ENCODE data around the gene CD7. TPM values are rescaled to one million over a fixed set of nuclear protein-coding genes. Genes with fewer than 3 reads are reported as not detected.
A peak's percentile ranks its signal among the peaks of the same experiment; 100 is the strongest.

Gene CD7
- total RNA-seq, 1 donor from 2014 or later = 0.52 TPM

GRCh38 chr17:82287013-82287867, 30.2 kb downstream of the CD7 start:
- Histone ChIP-seq H3K9me3 (ENCODE audit: control insufficient read depth in 3 of 3, low read length in 3 of 3) (no peaks in the 10 kb centered on the region), H3K36me3 (ENCODE audit: control insufficient read depth in 3 of 3, insufficient read depth in 3 of 3, low read length in 3 of 3) (no peaks in the 10 kb centered on the region), H3K9ac (ENCODE audit: low read depth in 1 of 3, low read length in 3 of 3) (peak overlapping the region in 1 of 3 donors; percentile 60)

DNA sequence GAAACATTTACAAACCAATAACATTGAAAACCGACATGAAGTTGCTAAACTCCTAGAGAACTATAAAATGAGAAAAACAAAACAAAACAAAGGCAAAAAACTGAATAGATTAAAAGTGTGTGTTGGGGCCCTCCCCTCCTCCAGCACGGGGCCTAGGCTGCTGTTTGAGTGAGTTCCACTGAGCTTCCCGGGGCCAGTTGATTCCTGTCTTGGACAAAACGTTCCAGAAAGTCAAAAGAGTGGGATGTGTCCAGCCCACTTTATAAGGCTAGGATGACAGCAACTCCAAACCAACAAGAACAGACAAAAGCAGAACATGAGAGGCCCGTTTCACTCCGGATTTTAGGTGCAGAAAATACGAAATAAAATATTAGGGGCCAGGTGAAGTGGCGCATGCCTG, 32.3 kb downstream of the CD7 start:
- peaks cover 15 to 31% (median 30%) of the 10 kb centered on the region in 3 donors for H3K4me1 ChIP-seq (ENCODE audit: control insufficient read depth in 3 of 3, insufficient read depth in 3 of 3, low read length in 3 of 3)

More at GRCh38 chr17:82287013-82287867, 30.2 kb downstream of the CD7 start:
- Histone ChIP-seq H3K4me3 (ENCODE audit: low read length in 3 of 3) (no peak overlapping the region), H3K4me1 (ENCODE audit: control insufficient read depth in 3 of 3, insufficient read depth in 3 of 3, low read length in 3 of 3) (peaks cover 20 to 39% (median 30%) of the 10 kb centered on the region in 3 donors), H3K27me3 (ENCODE audit: control insufficient read depth in 3 of 3, insufficient read depth in 3 of 3, low read length in 3 of 3) (no peaks in the 10 kb centered on the region), H3K27ac (ENCODE audit: low read depth, low read length) (peak overlapping the region; percentile 32)

GRCh38 chr17:82283208-82283749, 34.1 kb downstream of the CD7 start:
- Histone ChIP-seq H3K27ac (ENCODE audit: low read depth, low read length) (no peak overlapping the region), H3K9ac (ENCODE audit: low read depth in 1 of 3, low read length in 3 of 3) (peak overlapping the region in 1 of 3 donors; percentile 8), H3K9me3 (ENCODE audit: control insufficient read depth in 3 of 3, low read length in 3 of 3) (no peaks in the 10 kb centered on the region), H3K27me3 (ENCODE audit: control insufficient read depth in 3 of 3, insufficient read depth in 3 of 3, low read length in 3 of 3) (peaks cover 0 to 8% (median 6%) of the 10 kb centered on the region in 3 donors), H3K36me3 (ENCODE audit: control insufficient read depth in 3 of 3, insufficient read depth in 3 of 3, low read length in 3 of 3) (no peaks in the 10 kb centered on the region), H3K4me3 (ENCODE audit: low read length in 3 of 3) (no peak overlapping the region), H3K4me1 (ENCODE audit: control insufficient read depth in 3 of 3, insufficient read depth in 3 of 3, low read length in 3 of 3) (peaks cover 8 to 23% (median 19%) of the 10 kb centered on the region in 3 donors)

More for the DNA sequence above, 32.3 kb downstream of the CD7 start:
- H3K9me3 ChIP-seq (ENCODE audit: control insufficient read depth in 3 of 3, low read length in 3 of 3) = no peaks in the 10 kb centered on the region
- H3K4me3 ChIP-seq (ENCODE audit: low read length in 3 of 3) = no peak overlapping the region
- H3K27me3 ChIP-seq (ENCODE audit: control insufficient read depth in 3 of 3, insufficient read depth in 3 of 3, low read length in 3 of 3) = peaks cover 0 to 8% (median 6%) of the 10 kb centered on the region in 3 donors
- peak overlapping the region in 1 of 3 donors; percentile 8 for H3K9ac ChIP-seq (ENCODE audit: low read depth in 1 of 3, low read length in 3 of 3)
- no peak overlapping the region for H3K27ac ChIP-seq (ENCODE audit: low read depth, low read length)
- no peaks in the 10 kb centered on the region for H3K36me3 ChIP-seq (ENCODE audit: control insufficient read depth in 3 of 3, insufficient read depth in 3 of 3, low read length in 3 of 3)

DNA sequence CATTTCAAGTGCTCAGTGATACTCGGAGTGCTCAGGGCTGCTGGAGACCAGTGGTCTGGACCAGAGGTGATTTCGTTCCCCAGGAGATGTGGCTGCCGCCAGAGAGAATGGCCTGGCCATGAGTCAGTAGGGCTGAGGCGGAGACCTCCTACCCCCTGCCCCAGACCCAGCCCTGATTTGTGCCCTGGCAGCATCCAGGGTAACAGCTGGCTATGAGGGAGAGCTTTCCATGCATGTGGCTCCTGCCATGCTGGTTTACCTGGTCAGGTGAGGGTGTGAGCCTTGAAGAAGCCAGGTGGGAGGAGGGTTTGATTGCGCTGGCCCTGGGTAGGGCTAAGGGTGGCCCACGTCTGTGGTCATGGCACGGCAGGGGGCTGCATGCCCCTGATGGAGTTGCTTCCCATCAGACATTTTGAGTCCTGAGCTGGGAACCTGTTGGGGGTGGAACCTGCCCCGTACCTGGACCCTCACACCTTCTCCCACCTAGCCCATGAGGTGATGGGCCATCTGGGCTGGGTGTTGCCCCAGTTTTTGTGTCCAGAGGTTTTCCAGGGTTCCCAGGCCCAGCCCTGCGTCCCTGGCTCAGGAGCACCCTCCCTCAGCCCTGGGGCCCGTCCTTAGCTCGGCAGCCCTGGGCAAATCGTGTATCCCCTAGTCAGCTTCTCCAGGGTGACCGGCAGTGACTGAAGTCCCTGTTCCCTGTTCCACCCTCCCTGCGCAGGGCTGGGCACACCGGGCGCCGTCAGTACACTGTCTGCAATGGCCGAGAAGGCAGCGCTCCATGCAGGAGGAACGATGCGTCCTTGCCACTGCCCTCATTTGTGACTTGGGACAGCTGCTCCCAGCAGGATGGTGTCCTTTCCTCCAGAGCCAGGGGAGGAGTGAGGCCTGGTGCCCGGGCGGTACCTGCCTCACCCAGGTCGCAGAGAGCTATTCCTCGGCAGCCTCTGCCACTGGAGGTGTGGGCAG, 34.9 kb downstream of the CD7 start:
- Histone ChIP-seq H3K9ac (ENCODE audit: low read depth in 1 of 3, low read length in 3 of 3) (peak overlapping the region in 1 of 3 donors; percentile 33), H3K4me1 (ENCODE audit: control insufficient read depth in 3 of 3, insufficient read depth in 3 of 3, low read length in 3 of 3) (peaks cover 2 to 16% (median 11%) of the 10 kb centered on the region in 3 donors), H3K27me3 (ENCODE audit: control insufficient read depth in 3 of 3, insufficient read depth in 3 of 3, low read length in 3 of 3) (peaks cover 0 to 8% (median 6%) of the 10 kb centered on the region in 3 donors), H3K27ac (ENCODE audit: low read depth, low read length) (no peak overlapping the region), H3K9me3 (ENCODE audit: control insufficient read depth in 3 of 3, low read length in 3 of 3) (no peaks in the 10 kb centered on the region), H3K4me3 (ENCODE audit: low read length in 3 of 3) (no peak overlapping the region), H3K36me3 (ENCODE audit: control insufficient read depth in 3 of 3, insufficient read depth in 3 of 3, low read length in 3 of 3) (peaks cover 0 to 5% (median 0%) of the 10 kb centered on the region in 3 donors)

GRCh38 chr17:82281502-82282238, 35.7 kb downstream of the CD7 start:
- H3K9ac ChIP-seq (ENCODE audit: low read depth in 1 of 3, low read length in 3 of 3) = peak overlapping the region in 1 of 3 donors; percentile 16
- H3K27me3 ChIP-seq (ENCODE audit: control insufficient read depth in 3 of 3, insufficient read depth in 3 of 3, low read length in 3 of 3) = peaks cover 0 to 8% (median 6%) of the 10 kb centered on the region in 3 donors
- H3K4me1 ChIP-seq (ENCODE audit: control insufficient read depth in 3 of 3, insufficient read depth in 3 of 3, low read length in 3 of 3) = peaks cover 2 to 15% (median 6%) of the 10 kb centered on the region in 3 donors
- no peaks in the 10 kb centered on the region for H3K9me3 ChIP-seq (ENCODE audit: control insufficient read depth in 3 of 3, low read length in 3 of 3)
- peaks cover 0 to 5% (median 0%) of the 10 kb centered on the region in 3 donors for H3K36me3 ChIP-seq (ENCODE audit: control insufficient read depth in 3 of 3, insufficient read depth in 3 of 3, low read length in 3 of 3)
- no peak overlapping the region for H3K4me3 ChIP-seq (ENCODE audit: low read length in 3 of 3)
- H3K27ac ChIP-seq (ENCODE audit: low read depth, low read length) = no peak overlapping the region

DNA sequence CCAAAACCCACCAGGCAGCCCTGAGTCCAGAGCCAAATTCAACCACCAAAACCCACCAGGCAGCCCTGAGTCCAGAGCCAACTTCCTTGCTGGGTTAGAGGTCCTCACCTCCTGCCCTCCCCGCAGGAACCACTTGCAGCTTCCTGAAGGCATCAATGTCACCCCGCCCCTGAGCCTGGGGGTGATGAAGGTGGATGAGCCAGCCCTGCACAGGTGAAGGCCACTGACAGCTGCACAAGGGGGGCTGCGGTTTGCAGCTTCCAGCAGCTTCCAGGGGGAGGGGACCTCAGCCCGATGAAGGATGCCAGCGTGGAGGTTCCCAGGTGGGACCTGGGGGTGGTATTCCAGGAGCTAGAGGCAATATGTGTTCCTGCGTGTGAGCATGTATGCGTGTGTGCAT, 36.3 kb downstream of the CD7 start:
- no peak overlapping the region for H3K27ac ChIP-seq (ENCODE audit: low read depth, low read length)
- peaks cover 2 to 15% (median 6%) of the 10 kb centered on the region in 3 donors for H3K4me1 ChIP-seq (ENCODE audit: control insufficient read depth in 3 of 3, insufficient read depth in 3 of 3, low read length in 3 of 3)
- peaks cover 0 to 8% (median 6%) of the 10 kb centered on the region in 3 donors for H3K27me3 ChIP-seq (ENCODE audit: control insufficient read depth in 3 of 3, insufficient read depth in 3 of 3, low read length in 3 of 3)
- no peaks in the 10 kb centered on the region for H3K9me3 ChIP-seq (ENCODE audit: control insufficient read depth in 3 of 3, low read length in 3 of 3)
- H3K9ac ChIP-seq (ENCODE audit: low read depth in 1 of 3, low read length in 3 of 3) = no peak overlapping the region
- no peak overlapping the region for H3K4me3 ChIP-seq (ENCODE audit: low read length in 3 of 3)
- H3K36me3 ChIP-seq (ENCODE audit: control insufficient read depth in 3 of 3, insufficient read depth in 3 of 3, low read length in 3 of 3) = peaks cover 0 to 5% (median 0%) of the 10 kb centered on the region in 3 donors

DNA sequence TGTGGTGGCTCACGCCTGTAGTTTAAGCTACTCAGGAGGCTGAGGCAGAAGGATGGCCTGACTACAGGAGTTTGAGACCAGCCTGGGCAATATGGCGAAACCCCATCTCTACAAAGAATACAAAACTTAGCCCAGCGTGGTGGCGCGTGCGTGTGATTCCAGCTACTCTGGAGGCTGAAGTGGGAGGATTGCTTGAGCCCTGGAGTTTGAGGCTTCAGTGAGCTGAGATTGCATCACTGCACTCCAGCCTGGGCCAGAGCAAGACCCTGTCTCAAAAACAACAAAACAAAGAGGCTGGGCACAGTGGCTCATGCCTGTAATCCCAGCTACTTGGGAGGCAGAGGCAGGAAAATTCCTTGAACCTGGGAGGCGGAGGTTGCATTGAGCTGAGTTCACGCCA, 36.9 kb downstream of the CD7 start:
- Histone ChIP-seq H3K9ac (ENCODE audit: low read depth in 1 of 3, low read length in 3 of 3) (no peak overlapping the region), H3K4me3 (ENCODE audit: low read length in 3 of 3) (no peak overlapping the region), H3K27me3 (ENCODE audit: control insufficient read depth in 3 of 3, insufficient read depth in 3 of 3, low read length in 3 of 3) (peaks cover 0 to 8% (median 6%) of the 10 kb centered on the region in 3 donors), H3K27ac (ENCODE audit: low read depth, low read length) (no peak overlapping the region), H3K36me3 (ENCODE audit: control insufficient read depth in 3 of 3, insufficient read depth in 3 of 3, low read length in 3 of 3) (peaks cover 0 to 5% (median 0%) of the 10 kb centered on the region in 3 donors), H3K9me3 (ENCODE audit: control insufficient read depth in 3 of 3, low read length in 3 of 3) (no peaks in the 10 kb centered on the region), H3K4me1 (ENCODE audit: control insufficient read depth in 3 of 3, insufficient read depth in 3 of 3, low read length in 3 of 3) (peaks cover 2 to 15% (median 6%) of the 10 kb centered on the region in 3 donors)

GRCh38 chr17:82278786-82279391, 38.5 kb downstream of the CD7 start:
- Histone ChIP-seq H3K27ac (ENCODE audit: low read depth, low read length) (no peak overlapping the region), H3K9me3 (ENCODE audit: control insufficient read depth in 3 of 3, low read length in 3 of 3) (no peaks in the 10 kb centered on the region), H3K27me3 (ENCODE audit: control insufficient read depth in 3 of 3, insufficient read depth in 3 of 3, low read length in 3 of 3) (peaks cover 0 to 8% (median 6%) of the 10 kb centered on the region in 3 donors), H3K36me3 (ENCODE audit: control insufficient read depth in 3 of 3, insufficient read depth in 3 of 3, low read length in 3 of 3) (peaks cover 0 to 5% (median 0%) of the 10 kb centered on the region in 3 donors), H3K4me3 (ENCODE audit: low read length in 3 of 3) (no peak overlapping the region), H3K9ac (ENCODE audit: low read depth in 1 of 3, low read length in 3 of 3) (no peak overlapping the region), H3K4me1 (ENCODE audit: control insufficient read depth in 3 of 3, insufficient read depth in 3 of 3, low read length in 3 of 3) (peaks cover 7 to 21% (median 12%) of the 10 kb centered on the region in 3 donors)
